Caco-2 (cell line): ENCODE data around the gene KIF18B. TPM values are rescaled to one million over a fixed set of nuclear protein-coding genes. Genes with fewer than 3 reads are reported as not detected.

Experiments
- BruUV-seq: library from RNA; stranded (reverse); fragments of 400-500 nt; replicated peaks from 2 replicates; lab custom pipeline; 2021; lab: Mats Ljungman, UMichigan
- CTCF ChIA-PET: fragments of 300-600 bp; sonication (Branson Sonifier 250); formaldehyde crosslinking; loops from one replicate; lab custom pipeline; 2022; ENCODE audit warnings: antibody characterized with exemption; lab: Charles Lee
- POLR2A ChIA-PET: fragments of 300-600 bp; sonication (Branson Sonifier 250); formaldehyde crosslinking; loops from one replicate; lab custom pipeline; 2022; ENCODE audit warnings: antibody characterized with exemption; lab: Charles Lee
- DNase-seq, 2 experiments: peaks; one replicate each; pipeline versions ENCODE4 v3.0.0 to v3.0.0-alpha.2; 2020 to 2022
- H3K27me3 ChIP-seq: replicated peaks from 2 replicates; pipeline ENCODE4 v1.6.0; 2011; ENCODE audit warnings: low read length; ENCODE audit not compliant: control insufficient read depth, insufficient read depth
- H3K36me3 ChIP-seq: 2 replicates; pipeline ENCODE4 v1.5.1; 2011; ENCODE audit warnings: low read length; ENCODE audit not compliant: control insufficient read depth, insufficient read depth
- H3K4me1 ChIP-seq: fragments of 250-450 bp; sonication (Bioruptor Pico); 2 replicates; pipeline ENCODE4 v1.5.1; 2020; ENCODE audit warnings: mild to moderate bottlenecking
- H3K4me3 ChIP-seq: 2 replicates; pipeline ENCODE4 v1.5.1; 2011; ENCODE audit warnings: low read depth, mild to moderate bottlenecking, control low read depth, low read length
- H3K9me3 ChIP-seq: fragments of 250-450 bp; sonication (Bioruptor Pico); 2 replicates; pipeline ENCODE4 v1.5.1; 2020; ENCODE audit warnings: mild to moderate bottlenecking, moderate library complexity
- H3K27ac Mint-ChIP-seq: one replicate; pipeline ENCODE4 v1.8.0; 2022; ENCODE audit warnings: mixed read lengths; ENCODE audit not compliant: unreplicated experiment
- H3K27me3 Mint-ChIP-seq: one replicate; pipeline ENCODE4 v1.8.0; 2022; ENCODE audit warnings: mixed read lengths; ENCODE audit not compliant: insufficient read depth, unreplicated experiment
- H3K36me3 Mint-ChIP-seq: one replicate; pipeline ENCODE4 v1.8.0; 2022; ENCODE audit warnings: mild to moderate bottlenecking, mixed read lengths; ENCODE audit not compliant: insufficient read depth, unreplicated experiment
- H3K4me1 Mint-ChIP-seq: one replicate; pipeline ENCODE4 v1.8.0; 2022; ENCODE audit warnings: low read depth, mixed read lengths; ENCODE audit not compliant: unreplicated experiment
- H3K4me3 Mint-ChIP-seq: one replicate; pipeline ENCODE4 v1.8.0; 2022; ENCODE audit warnings: mild to moderate bottlenecking, moderate library complexity, mixed read lengths; ENCODE audit not compliant: unreplicated experiment
- H3K9me3 Mint-ChIP-seq: one replicate; pipeline ENCODE4 v1.8.0; 2022; ENCODE audit warnings: mixed read lengths; ENCODE audit not compliant: unreplicated experiment
- CTCF ChIP-seq, 2 experiments: fragments of 200-600 bp in 1 of 2; IDR thresholded peaks; 1 replicate in 1 of 2; 2 replicates in 1 of 2; pipeline versions ENCODE4 v1.5.1 to v1.8.0; 2011 to 2022; ENCODE audit warnings: antibody characterized with exemption in 1 of 2, control low read depth in 1 of 2, inconsistent platforms in 1 of 2, low read depth in 1 of 2, low read length in 1 of 2, mild to moderate bottlenecking in 1 of 2, moderate library complexity in 1 of 2; ENCODE audit not compliant: insufficient read depth in 1 of 2, severe bottlenecking in 1 of 2, unreplicated experiment in 1 of 2
- intact Hi-C: fragments of 100-400 bp; cut with micrococcal nuclease; formaldehyde crosslinking; loops from one replicate; pipeline ENCODE4 v1.10.0; 2022; ENCODE audit not compliant: unreplicated experiment
- total RNA-seq: library from RNA; stranded (reverse); gene quantifications from 2 replicates; pipeline ENCODE4 v1.2.3, GENCODE V29; 2022

The KIF18B gene
- total RNA-seq, 1 experiment from 2014 or later, result 68.4 TPM

DNA sequence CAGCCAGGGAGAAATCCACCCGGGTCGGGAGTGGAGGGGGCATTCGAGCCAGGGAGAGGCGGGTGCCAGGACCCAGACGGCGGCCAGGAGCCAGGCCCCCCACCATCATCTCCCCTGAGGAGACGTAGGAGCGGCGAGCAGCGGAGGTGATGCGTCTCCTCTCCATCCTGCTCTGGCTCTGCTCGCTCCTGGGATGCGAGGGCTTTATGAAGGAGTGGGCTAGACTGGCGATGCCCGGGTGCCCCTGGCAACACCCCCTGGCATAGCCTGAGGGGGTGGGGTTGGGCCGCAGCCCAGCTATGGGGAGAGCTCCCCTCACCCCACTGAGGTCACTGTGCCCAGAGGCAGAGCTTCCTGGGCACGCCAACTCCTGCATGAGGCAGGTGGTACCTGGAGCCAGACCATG lies 32.2 kb downstream of the KIF18B start, which contains the start of gene GFAP:
TSS of gene GFAP (minus strand) at position 180 of the 406 bp plus-strand sequence. CDS start at position 166, 14 bp downstream.
- Histone ChIP-seq H3K27me3 (no peaks in the 10 kb centered on the region), H3K4me3 (no peak within 1 kb of the TSS), H3K36me3 (no peaks in the 10 kb centered on the region), H3K4me1 (peaks cover 6% of the 10 kb centered on the region; the same call in 1 of the 2 replicates), H3K9me3 (no peaks in the 10 kb centered on the region)
- Mint-ChIP-seq H3K4me1 (peaks cover 7% of the 10 kb centered on the region), H3K36me3 (no peaks in the 10 kb centered on the region), H3K27ac (no peak within 1 kb of the TSS), H3K9me3 (no peaks in the 10 kb centered on the region), H3K4me3 (no peak within 1 kb of the TSS), H3K27me3 (peaks cover 9% of the 10 kb centered on the region)
- BruUV-seq, result no TSS peak
- TF ChIP-seq CTCF (IDR thresholded peaks at IDR 0.05; ENCODE audit: insufficient read depth in 1 of 2, low read depth in 1 of 2, low read length in 1 of 2, severe bottlenecking in 1 of 2, unreplicated experiment in 1 of 2), result no peak
- intact Hi-C loops, result no loop called here
- DNase-seq, result no peak
- CTCF ChIA-PET, result no interaction called here
- POLR2A ChIA-PET, result interaction anchor here (0.7 kb wide), 1 partner anchor 76 kb away, joined by 4 read pairs; no protein-coding TSS in a partner anchor

DNA sequence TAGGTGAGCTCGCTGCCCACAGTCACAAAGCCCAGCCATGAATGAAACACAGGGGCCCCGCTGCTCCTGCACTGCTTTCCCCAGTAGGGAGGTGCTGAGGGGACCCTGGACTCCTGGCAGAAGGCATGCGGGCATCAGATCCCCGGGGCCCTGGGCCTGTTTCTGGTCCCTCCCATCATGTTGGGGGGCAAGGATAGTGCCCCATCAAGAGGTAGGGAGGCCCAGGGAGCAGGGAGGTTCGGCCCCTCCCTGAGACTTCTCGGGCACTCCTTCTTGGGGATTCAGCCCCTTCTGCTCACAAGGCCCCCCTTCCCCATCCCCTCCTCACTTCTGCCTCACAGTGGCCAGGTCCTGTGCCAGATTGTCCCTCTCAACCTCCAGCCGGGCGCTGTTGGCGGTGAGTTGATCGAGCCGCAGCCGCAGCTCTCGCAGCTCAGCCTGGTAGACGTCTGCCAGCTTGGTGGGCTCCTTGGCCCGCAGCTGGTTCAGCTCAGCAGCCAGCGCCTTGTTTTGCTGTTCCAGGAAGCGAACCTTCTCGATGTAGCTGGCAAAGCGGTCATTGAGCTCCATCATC lies 32.8 kb downstream of the KIF18B start:
- H3K27me3 Mint-ChIP-seq, result peaks cover 9% of the 10 kb centered on the region
- Histone ChIP-seq H3K9me3 (no peaks in the 10 kb centered on the region), H3K36me3 (no peaks in the 10 kb centered on the region), H3K27me3 (no peaks in the 10 kb centered on the region), H3K4me1 (peaks cover 6% of the 10 kb centered on the region; the same call in 1 of the 2 replicates), H3K4me3 (no peak overlapping the region)
- no peak for DNase-seq
- H3K36me3 Mint-ChIP-seq, result no peaks in the 10 kb centered on the region
- ChIA-PET CTCF (interaction anchor here (0.7 to 0.9 kb wide), 2 partner anchors 12 to 38 kb away, joined by 3 to 4 read pairs; no protein-coding TSS in a partner anchor), POLR2A (no interaction called here)
- no peak overlapping the region for H3K27ac Mint-ChIP-seq
- TF ChIP-seq CTCF (IDR thresholded peaks at IDR 0.05; ENCODE audit: insufficient read depth in 1 of 2, low read depth in 1 of 2, low read length in 1 of 2, severe bottlenecking in 1 of 2, unreplicated experiment in 1 of 2), result no peak
- no peak overlapping the region for H3K4me3 Mint-ChIP-seq
- intact Hi-C loops, result no loop called here
- H3K4me1 Mint-ChIP-seq, result peaks cover 7% of the 10 kb centered on the region
- no peaks in the 10 kb centered on the region for H3K9me3 Mint-ChIP-seq
- BruUV-seq, result no TSS peak

- H3K4me3 ChIP-seq, result no peak overlapping the region
- Mint-ChIP-seq H3K36me3 (no peaks in the 10 kb centered on the region), H3K9me3 (no peaks in the 10 kb centered on the region), H3K27me3 (peaks cover 9% of the 10 kb centered on the region), H3K4me1 (peaks cover 7% of the 10 kb centered on the region), H3K27ac (no peak overlapping the region), H3K4me3 (no peak overlapping the region)
- H3K9me3 ChIP-seq, result no peaks in the 10 kb centered on the region
- DNase-seq, result no peak
- intact Hi-C loops, result no loop called here
- no peak for TF ChIP-seq CTCF (IDR thresholded peaks at IDR 0.05; ENCODE audit: insufficient read depth in 1 of 2, low read depth in 1 of 2, low read length in 1 of 2, severe bottlenecking in 1 of 2, unreplicated experiment in 1 of 2)
- ChIA-PET POLR2A (no interaction called here), CTCF (interaction anchor here (0.7 to 0.9 kb wide), 2 partner anchors 11 to 39 kb away, joined by 3 to 4 read pairs; no protein-coding TSS in a partner anchor)
- H3K27me3 ChIP-seq, result no peaks in the 10 kb centered on the region
- H3K4me1 ChIP-seq, result peaks cover 6% of the 10 kb centered on the region; the same call in 1 of the 2 replicates
- BruUV-seq, result no TSS peak
- no peaks in the 10 kb centered on the region for H3K36me3 ChIP-seq
Observed at GRCh38 chr17:44914148-44914547, 33.4 kb downstream of the KIF18B start.
